ENCODE data around the gene NPPB.

Gene NPPB

GRCh38 chr1:11879311-11880180, 20.8 kb upstream of the NPPB start:
- TF ChIP-seq CTCF (IDR thresholded peaks at IDR 0.05; ENCODE audit: low read depth, low read length, missing control alignments): no peak
- DNase-seq: no peak
- Histone ChIP-seq H3K27ac (no peak overlapping the region), H3K27me3 (replicated peaks) (no peaks in the 10 kb centered on the region), H3K4me3 (ENCODE audit: low read depth, low read length) (no peak overlapping the region), H3K36me3 (replicated peaks) (no peaks in the 10 kb centered on the region)
- in situ Hi-C loops (cut with HindIII; ENCODE audit: low pct_ligation_motif_present, low sequenced_read_pairs): no loop called here

GRCh38 chr1:11878891-11879190, 20.1 kb upstream of the NPPB start:
- in situ Hi-C loops (cut with HindIII; ENCODE audit: low pct_ligation_motif_present, low sequenced_read_pairs): no loop called here
- H3K4me3 ChIP-seq (ENCODE audit: low read depth, low read length): no peak overlapping the region
- H3K36me3 ChIP-seq (replicated peaks): no peaks in the 10 kb centered on the region
- DNase-seq: no peak
- H3K27ac ChIP-seq: no peak overlapping the region
- TF ChIP-seq CTCF (IDR thresholded peaks at IDR 0.05; ENCODE audit: low read depth, low read length, missing control alignments): no peak
- no peaks in the 10 kb centered on the region for H3K27me3 ChIP-seq (replicated peaks)

- Histone ChIP-seq H3K4me3 (ENCODE audit: low read depth, low read length) (no peak overlapping the region), H3K27me3 (replicated peaks) (no peaks in the 10 kb centered on the region), H3K36me3 (replicated peaks) (no peaks in the 10 kb centered on the region), H3K27ac (no peak overlapping the region)
- no peak for DNase-seq
- no peak for TF ChIP-seq CTCF (IDR thresholded peaks at IDR 0.05; ENCODE audit: low read depth, low read length, missing control alignments)
- in situ Hi-C loops (cut with HindIII; ENCODE audit: low pct_ligation_motif_present, low sequenced_read_pairs): no loop called here
These were observed 19.5 kb upstream of the NPPB start for GRCh38 chr1:11878081-11878890.

GRCh38 chr1:11877074-11877473, 18.3 kb upstream of the NPPB start:
- Histone ChIP-seq H3K27ac (no peak overlapping the region), H3K36me3 (replicated peaks) (no peaks in the 10 kb centered on the region), H3K4me3 (ENCODE audit: low read depth, low read length) (no peak overlapping the region), H3K27me3 (replicated peaks) (no peaks in the 10 kb centered on the region)
- TF ChIP-seq CTCF (IDR thresholded peaks at IDR 0.05; ENCODE audit: low read depth, low read length, missing control alignments): no peak
- in situ Hi-C loops (cut with HindIII; ENCODE audit: low pct_ligation_motif_present, low sequenced_read_pairs): no loop called here
- DNase-seq: no peak

- DNase-seq: no peak
- H3K27ac ChIP-seq: no peak overlapping the region
- no peak overlapping the region for H3K4me3 ChIP-seq (ENCODE audit: low read depth, low read length)
- in situ Hi-C loops (cut with HindIII; ENCODE audit: low pct_ligation_motif_present, low sequenced_read_pairs): no loop called here
- no peak for TF ChIP-seq CTCF (IDR thresholded peaks at IDR 0.05; ENCODE audit: low read depth, low read length, missing control alignments)
- H3K36me3 ChIP-seq (replicated peaks): no peaks in the 10 kb centered on the region
- H3K27me3 ChIP-seq (replicated peaks): no peaks in the 10 kb centered on the region
These were observed 16.3 kb upstream of the NPPB start for GRCh38 chr1:11875094-11875493.

Measured in brain microvascular endothelial cell (primary cell).